ENCODE results near the gene FBXW8.

DNA sequence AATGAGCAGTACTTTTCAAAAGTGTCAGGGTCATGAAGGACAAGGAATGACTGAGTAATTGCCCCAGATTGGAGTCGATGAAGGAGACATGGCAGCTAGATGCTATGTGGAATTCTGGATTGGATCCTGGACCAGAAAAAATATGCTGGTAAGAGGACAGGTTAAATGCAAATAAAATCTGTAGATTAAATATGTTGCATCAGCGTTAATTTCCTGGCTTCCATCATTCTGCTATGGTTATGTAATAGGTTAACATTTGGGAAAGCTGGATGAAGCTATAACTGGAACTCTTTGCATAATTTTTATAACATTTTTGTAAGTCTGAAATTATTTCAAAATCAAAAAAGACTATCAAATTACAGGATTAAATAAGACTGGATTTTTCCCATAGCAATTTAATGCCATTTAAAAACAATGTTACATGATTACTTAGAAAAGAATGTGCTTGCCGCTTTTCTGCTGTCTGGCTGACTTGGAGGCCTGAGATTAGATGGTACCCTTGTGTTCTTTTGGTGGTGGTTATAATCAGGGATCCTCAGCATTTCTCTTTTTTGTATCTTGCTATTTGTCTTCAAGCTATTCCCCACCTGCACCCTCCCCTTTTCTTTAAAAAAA is 65.1 kb downstream of the FBXW8 start:
- TF ChIP-seq, protein P1, sequence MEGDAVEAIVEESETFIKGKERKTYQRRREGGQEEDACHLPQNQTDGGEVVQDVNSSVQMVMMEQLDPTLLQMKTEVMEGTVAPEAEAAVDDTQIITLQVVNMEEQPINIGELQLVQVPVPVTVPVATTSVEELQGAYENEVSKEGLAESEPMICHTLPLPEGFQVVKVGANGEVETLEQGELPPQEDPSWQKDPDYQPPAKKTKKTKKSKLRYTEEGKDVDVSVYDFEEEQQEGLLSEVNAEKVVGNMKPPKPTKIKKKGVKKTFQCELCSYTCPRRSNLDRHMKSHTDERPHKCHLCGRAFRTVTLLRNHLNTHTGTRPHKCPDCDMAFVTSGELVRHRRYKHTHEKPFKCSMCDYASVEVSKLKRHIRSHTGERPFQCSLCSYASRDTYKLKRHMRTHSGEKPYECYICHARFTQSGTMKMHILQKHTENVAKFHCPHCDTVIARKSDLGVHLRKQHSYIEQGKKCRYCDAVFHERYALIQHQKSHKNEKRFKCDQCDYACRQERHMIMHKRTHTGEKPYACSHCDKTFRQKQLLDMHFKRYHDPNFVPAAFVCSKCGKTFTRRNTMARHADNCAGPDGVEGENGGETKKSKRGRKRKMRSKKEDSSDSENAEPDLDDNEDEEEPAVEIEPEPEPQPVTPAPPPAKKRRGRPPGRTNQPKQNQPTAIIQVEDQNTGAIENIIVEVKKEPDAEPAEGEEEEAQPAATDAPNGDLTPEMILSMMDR (conservative IDR thresholded peaks at IDR 0.05), result no peak
- no peak for TF ChIP-seq ZFX (IDR thresholded peaks at IDR 0.05)
